ENCODE results near the gene FAM13B.

- TF ChIP-seq POLR2A (IDR thresholded peaks at IDR 0.05; ENCODE audit: low read depth, low read length) (no peak), POLR2AphosphoS5 (IDR thresholded peaks at IDR 0.05; ENCODE audit: low read depth, low read length) (no peak)
Observed at GRCh38 chr5:138037271-138037670, 4.4 kb upstream of the FAM13B start.
